Endometrial microvascular endothelial cells (primary cell): ENCODE results near the gene B3GALT6. TPM values are rescaled to one million over a fixed set of nuclear protein-coding genes. Genes with fewer than 3 reads are reported as not detected.
"Not testable (repeated sequence)": the region's sequence is repeated elsewhere in the genome, so short reads cannot be mapped to it uniquely, and the experiment has no call there.

ENCODE experiments used
- in situ Hi-C: cut with HindIII; loops from 2 replicates; pipeline ENCODE4 v1.10.0; 2017; ENCODE audit warnings: low sequenced_read_pairs, low pct_unique_long_range_greater_than_20kb; ENCODE audit errors: inconsistent ontology term
- total RNA-seq: library from RNA; depleted of rRNA; stranded (reverse); fragments of >200 nt; gene quantifications from one replicate; pipeline ENCODE4 v1.2.3, GENCODE V29; 2015; ENCODE audit errors: inconsistent ontology term

B3GALT6 gene
- total RNA-seq = 23.9 TPM

DNA sequence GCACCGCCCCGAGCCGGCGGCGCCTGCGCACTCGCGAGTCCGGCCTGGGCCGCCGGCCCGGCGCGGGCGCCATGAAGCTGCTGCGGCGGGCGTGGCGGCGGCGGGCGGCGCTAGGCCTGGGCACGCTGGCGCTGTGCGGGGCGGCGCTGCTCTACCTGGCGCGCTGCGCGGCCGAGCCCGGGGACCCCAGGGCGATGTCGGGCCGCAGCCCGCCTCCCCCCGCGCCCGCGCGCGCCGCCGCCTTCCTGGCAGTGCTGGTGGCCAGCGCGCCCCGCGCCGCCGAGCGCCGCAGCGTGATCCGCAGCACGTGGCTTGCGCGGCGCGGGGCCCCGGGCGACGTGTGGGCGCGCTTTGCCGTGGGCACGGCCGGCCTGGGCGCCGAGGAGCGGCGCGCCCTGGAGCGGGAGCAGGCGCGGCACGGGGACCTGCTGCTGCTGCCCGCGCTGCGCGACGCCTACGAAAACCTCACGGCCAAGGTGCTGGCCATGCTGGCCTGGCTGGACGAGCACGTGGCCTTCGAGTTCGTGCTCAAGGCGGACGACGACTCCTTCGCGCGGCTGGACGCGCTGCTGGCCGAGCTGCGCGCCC is at the start of gene B3GALT6:
B3GALT6 (plus strand) TSS at position 30 of the 588 bp plus-strand sequence; CDS start at position 72, 42 bp downstream.
- in situ Hi-C loops = no loop called here

DNA sequence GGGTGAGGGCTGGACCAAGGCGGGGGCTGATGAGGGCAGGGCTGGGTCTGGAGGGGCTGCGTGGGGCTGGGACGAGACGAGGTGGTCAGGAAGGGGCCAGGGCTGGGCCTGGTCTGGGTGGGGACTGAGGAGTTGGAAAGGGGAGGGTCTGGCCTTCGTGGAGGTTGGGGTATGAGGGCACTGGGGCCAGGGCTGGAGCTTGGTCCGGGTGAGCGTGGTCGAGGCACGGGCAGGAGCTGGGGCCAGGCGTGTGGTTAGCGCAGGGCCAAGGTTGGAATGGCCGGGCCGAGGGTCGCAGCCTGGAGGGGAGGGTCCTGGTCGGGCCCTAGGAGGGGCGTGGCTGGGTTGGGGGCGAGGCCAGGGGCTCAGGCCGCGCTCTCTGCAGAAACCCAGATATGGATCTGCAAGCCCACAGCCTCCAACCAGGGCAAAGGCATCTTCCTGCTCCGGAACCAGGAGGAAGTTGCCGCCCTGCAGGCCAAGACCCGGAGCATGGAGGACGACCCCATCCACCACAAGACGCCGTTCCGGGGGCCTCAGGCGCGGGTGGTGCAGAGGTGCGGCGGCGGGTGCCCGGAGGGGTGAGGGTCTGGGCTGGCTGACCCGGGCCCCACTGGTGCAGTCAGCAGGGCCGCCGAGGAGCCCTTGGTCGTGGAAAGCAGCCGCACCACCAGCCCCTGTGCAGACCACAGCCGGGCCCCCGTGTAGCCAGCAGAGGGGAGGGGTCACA is 49.4 kb upstream of the B3GALT6 start:
- in situ Hi-C loops = no loop called here

DNA sequence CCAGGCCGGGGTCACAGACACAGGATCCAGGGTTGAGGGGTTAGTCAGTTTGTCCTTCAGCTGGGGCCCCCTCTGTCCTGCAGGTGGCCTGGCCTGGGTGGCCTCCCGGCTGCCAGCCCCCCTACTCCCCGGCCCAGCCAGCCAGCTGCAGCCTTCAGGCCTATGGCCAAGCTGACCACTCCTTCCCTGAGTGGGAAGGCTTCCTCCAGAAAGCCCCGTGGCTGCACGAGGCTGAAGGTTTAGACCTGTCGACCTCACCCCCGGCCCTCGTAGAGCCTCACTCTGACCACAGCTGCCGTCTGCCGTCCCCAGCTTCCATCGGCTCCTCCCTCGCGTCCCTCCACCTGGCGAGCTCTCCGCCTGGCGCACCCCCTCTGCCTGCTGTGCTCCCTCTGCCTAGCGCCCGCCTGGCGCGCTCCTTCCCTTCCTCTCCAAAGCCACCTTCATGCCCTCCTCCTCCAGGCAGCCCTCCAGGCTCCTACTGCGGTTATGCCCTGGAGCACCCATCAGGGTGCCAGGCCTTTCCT is 48.8 kb upstream of the B3GALT6 start:
- in situ Hi-C loops = no loop called here

DNA sequence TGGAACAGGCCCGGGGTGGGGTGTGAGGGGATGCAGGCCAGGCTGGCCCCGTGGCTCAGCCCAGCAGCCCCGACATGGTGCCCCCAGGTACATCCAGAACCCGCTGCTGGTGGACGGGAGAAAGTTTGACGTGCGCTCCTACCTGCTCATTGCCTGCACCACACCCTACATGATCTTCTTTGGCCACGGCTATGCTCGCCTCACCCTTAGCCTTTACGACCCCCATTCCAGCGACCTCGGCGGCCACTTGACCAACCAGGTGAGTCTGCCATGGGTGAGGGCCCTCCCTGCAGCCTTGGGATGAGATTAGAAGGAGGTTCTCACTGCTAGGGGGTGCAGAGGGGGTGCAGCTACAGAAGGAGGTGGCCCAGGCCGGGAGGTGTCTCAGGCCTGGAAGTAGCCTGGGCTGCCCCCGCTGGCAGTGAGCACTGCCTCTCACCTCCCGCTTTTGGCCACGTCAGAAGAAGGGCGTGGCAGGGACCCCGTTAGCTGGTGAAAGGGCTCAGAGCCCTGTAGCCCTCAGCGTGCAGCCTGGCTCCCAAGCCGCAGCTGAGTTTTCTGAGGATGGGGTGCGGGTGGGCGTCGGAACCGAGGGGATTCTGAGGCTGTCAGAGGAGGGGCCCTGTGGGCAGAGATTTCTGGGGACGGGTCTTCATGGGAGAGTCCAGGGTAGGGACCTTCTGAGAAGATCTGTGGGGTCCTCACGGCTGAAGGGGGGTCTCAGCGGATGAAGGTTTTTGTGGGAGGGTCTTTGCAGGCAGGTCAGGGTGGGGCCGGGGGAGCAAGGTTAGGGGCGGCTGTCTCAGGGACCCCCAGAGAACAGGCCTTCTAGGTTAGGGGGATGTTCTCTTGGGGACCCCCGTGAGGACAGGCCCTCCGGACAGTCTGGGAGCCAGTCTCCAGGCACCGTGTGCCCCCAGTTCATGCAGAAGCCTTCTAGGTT is 47.9 kb upstream of the B3GALT6 start:
- in situ Hi-C loops = no loop called here

DNA sequence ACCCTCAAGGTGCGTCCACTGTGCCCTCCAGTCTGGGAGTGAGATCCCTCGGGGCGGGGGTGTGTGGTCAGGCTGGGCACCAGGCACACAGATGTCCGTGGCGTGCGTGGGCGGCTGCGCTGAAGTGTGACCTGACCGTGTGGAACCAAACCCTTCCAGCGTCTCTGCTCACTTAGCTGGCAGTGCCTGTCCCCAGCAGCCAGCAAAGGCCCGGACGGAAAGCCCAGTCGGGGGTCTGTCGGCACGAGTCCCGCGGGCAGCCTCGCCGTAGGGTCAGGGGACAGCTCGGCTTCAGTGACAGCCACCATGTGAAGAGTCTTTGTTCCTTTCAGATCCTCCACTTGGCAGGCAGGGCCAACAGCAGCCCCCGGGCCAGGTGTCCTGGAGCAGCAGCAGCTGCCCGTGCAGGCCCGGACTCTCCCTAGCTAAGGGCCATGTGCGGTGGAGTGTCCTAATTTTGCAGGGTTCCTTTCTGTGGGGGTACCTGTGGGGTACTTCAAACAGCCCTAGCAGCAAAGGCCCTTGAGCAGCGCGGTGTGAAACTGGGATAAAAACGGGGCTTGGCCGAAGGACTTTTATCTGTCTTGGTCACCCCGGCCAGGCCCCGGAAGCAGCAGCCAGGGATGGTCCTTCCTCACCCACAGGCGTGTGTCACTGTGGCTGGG is 46.8 kb upstream of the B3GALT6 start:
- in situ Hi-C loops = no loop called here

DNA sequence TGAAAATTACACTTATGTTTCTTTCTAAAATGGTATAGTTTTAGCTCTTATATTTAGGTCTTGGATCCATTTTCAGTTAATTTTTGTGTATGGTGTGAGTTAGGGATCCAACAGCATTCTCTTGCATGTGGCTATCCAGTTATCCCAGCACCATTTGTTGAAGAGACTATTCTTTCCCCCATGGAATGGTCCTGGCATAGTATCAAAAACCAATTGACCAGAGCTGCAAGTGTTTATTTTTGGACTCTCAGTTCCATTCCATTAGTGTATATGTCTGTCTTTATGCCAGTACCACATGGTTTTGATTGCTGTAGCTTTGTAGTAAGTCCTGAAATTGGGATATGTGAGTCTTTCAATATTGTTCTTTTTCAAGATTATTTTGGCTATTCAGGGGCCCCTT is 44.1 kb upstream of the B3GALT6 start:
- in situ Hi-C loops = no loop called here

DNA sequence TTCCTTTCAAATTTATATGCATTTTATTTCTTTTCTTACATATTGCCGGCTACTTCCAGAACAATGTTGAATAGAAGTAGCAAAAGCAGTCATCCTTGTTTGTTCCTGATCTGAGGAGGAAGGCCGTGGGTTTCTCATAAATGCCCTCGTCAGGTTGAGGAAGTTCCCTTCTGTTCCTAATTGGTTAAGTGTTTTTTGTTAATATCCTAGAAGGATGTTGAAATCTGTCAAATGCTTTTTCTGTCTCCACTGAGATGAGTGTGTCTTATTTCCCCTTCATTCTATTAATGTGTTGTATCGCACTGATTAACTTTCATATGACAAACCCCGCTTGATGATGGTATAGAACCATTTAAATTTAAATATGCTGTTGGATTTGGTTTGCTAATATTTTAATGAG is 42.9 kb upstream of the B3GALT6 start:
- in situ Hi-C loops = no loop called here

DNA sequence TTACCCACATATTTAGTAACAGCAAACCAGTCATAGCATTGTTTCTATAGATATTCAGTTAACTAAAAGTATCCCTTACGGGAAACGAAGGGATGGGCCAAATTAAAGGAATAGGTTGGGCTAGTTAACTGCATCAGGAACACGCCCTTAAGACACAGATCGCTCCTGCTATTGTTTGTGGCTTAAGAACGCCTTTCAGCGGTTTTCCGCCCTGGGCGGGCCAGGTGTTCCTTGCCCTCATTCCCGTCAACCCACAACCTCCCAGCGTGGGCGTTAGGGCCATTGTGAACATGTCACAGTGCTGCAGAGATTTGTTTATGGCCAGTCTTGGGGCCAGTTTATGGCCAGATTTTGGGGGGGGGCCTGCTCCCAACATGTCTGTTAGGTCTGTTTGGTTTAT is 40.3 kb upstream of the B3GALT6 start:
- in situ Hi-C loops = no loop called here

DNA sequence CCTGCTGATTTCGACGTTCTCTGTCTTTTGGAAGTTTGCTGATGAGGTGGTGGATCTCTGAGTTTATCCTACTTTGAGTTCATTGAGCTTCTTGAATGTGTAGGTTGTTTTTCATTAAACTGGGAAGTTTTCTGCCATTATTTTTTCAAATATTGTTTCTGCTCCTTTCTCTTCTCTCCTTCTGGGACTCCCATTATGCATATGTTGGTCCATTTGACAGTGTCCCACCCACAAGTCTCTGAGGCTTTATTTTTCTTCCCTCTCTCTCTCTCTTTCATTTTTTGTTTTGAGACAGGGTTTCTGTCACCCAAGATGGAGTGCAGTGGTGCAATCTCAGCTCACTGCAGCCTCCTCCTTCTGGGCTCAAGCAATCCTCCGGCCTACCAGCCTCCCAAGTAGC is 37.3 kb upstream of the B3GALT6 start:
- in situ Hi-C loops = no loop called here

DNA sequence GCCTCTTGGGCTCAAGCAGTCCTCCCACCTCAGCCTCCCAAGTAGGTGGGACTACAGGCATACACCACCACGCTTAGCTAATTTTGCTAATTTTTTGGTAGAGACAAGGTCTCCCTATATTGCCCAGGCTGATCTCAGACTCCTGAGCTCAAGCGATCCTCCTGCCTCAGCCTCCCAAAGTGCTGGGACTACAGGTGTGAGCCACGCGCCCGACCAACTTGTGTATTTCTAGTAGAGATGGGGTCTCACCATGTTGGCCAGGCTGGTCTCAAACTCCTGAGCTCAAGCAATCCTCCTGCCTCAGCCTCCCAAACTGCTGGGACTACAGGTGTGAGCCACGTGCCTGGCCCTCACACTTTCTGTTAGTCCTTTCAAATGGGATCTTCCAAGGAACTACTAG is 36.3 kb upstream of the B3GALT6 start:
- in situ Hi-C loops = not testable (repeated sequence)

DNA sequence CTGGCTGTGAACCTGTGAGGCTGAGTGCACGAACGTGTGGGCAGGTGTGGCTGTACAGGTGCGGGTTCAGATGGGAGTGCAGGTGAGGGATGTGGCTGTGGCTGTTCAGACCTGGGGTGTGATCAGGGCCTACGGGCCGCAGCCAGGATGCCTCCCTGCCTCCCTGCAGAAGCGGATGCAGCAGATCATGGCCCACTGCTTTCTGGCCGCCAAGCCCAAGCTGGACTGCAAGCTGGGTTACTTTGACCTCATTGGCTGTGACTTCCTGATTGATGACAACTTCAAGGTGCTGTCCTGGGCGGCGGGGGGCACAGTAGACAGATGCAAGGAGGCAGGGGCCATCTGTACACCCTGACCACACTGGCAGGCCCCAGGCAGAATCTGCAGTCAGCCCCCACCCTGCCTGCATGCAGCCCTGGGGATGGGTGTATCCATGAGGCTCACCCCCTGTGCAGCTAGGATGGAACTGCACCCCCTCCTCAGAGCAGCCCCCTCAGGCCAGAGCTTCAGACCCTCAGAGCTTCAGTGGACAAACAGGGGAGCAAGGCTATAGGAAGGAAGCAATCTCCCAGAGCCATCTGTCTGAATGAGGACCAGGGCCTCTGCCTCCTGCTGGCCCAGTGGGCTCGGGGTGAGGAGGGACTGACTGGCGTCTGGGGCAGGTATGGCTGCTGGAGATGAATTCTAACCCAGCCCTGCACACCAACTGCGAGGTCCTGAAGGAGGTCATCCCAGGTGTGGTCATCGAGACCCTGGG is 35.4 kb upstream of the B3GALT6 start:
- in situ Hi-C loops = no loop called here

DNA sequence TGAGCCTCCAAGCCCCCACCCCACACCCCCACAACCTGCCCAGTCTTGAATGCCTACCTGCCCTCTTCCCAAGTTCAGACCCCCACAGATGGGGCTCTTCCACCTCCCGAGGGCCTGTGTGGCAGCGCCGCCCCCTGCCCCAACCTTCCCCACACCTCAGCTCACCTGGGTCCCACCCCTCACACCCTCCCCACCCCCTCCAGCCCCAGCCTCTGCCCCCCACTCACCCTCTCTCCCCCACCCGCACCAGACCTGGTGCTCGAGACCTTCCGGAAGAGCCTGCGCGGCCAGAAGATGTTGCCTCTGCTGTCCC is 34.9 kb upstream of the B3GALT6 start:
- in situ Hi-C loops = no loop called here

DNA sequence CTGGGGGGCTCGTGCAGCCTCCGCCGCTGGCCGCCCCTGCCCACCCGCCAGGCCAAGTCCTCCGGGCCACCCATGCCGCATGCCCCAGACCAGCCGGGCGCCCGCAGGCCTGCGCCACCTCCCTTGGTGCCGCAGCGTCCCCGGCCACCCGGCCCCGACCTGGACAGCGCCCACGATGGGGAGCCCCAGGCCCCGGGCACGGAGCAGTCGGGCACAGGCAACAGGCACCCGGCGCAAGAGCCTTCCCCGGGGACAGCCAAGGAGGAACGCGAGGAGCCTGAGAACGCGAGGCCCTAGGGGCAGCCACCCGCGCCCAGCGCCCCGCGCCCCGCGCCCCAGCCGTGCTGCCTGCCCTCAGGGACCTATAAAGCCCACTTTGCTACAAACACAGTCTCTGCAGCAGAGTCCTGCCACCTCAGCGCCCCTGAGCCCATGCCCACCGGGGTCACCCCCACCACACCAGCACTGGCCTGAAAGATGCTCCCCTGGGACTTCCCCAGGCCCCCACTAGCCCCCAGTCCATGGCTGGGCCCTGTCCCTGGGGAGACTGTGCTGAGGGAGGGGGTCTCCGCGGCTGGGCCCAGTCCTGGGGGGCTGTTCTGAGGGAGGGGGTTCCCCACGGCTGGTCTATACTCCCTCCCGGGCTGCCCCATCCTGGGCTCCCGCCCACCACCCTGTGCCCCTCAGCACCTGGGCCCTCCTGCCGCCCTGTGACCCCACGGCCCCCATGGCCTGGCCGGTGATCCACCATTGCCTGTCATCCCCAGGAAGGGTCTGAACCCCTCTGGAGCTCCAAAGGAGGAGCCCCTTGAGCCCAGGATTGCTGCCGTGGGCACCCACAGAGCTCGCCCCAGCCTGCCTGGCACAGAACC is 34.2 kb upstream of the B3GALT6 start:
- in situ Hi-C loops = no loop called here

DNA sequence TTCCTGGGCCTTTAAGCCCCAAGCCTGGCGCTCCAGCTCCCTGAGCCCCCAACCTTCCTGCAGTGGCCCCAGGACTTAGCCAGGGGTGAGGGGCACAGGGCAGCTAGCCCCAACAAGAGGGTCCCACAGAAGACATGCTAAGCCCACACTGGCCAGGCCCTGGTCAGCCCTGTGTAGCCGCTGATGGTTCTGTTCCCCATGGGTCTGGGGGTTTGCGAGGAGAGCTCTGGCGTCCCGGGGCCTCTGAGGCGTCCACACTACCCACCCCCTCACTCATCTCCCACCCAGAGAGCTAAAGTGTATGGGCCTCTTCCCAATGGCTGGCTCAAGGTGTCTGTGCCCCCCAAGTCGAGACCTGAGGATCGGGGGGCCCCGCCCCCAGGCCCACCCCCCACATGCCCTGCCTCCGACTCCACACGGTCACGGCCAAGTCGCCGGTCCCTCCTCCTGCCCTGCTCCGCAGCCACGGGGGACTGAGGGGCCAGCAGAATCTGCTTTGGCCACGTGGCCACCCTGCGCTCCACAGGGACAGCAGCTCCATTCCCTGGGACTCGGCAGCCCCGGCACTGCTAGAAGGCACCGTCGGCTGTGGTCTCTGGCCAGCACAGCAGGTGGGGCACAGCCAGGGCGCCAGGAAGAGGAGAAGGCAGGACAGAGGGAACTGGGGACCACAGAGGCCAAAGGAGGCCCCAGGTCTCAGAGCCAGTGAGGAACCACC is 33.5 kb upstream of the B3GALT6 start:
- in situ Hi-C loops = no loop called here

DNA sequence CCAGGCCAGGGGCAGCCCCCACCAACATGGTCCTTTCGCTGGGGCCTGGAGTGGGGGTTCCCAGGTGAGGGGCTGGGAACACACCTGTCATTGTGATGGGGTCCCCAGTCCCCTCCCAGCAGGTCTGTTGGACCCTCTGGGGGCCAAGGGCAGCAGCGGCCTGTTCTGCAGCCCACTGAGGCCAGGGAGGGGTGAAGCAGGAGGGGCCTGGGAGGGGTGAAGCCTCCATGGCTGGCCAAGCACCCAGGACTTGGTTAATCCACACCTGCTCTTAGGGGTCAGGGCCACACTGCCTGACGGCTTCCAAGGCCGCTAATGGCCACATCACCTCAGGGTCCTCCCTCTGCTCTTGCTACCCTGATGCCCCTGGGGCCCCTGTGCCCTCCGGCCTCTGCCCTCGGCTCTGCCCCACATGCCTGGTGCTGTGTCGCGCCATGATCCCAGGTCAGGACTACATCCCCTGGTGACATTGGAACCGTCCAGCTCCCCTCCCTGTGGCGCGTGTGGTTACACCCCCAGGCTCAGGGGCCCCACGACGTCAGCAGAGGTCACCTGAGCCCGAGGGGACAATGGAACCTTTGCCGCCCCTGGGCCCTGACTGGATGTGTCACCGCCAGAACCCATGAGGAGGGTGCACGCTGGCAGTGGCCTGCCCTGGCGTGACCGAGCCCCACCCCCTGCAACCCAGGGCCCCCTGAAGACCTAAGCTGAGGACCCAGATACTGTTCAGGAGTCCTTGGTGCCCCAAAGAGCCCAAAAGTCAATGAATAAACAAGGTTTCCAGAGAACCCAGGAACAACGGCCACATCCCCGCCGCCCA is 32.7 kb upstream of the B3GALT6 start:
- in situ Hi-C loops = no loop called here
